GM19351 (cell line): ENCODE results near the gene TUBB4A.

Source experiments
- ATAC-seq: cut with Tn5 transposase; IDR thresholded peaks from one replicate; pipeline ENCODE4 v1.9.1; 2021; ENCODE audit warnings: mild to moderate bottlenecking, moderate library complexity; ENCODE audit not compliant: unreplicated experiment

Gene TUBB4A

GRCh38 chr19:6472713-6473112 lies 29.4 kb downstream of the TUBB4A start:
- no peak for ATAC-seq

DNA sequence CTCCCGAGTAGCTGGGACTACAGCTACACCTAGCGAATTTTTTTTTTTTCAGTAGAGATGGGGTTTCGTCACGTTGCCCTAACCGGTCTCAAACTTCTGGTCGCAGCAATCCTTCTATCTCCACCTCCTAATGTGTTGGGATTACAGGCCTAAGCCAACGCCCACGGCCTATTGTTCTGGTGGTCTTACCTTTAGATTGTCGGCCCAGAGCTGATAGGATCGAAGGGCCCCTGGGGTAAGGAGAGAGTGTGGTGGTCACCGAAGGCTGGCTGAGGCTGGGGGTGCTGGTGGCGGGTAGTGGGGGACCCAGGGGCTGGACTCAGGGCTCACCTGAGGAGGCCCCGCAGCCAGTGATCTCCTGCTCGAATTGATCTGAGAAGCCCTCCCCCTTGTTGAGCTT lies 31.0 kb downstream of the TUBB4A start:
- no peak for ATAC-seq

DNA sequence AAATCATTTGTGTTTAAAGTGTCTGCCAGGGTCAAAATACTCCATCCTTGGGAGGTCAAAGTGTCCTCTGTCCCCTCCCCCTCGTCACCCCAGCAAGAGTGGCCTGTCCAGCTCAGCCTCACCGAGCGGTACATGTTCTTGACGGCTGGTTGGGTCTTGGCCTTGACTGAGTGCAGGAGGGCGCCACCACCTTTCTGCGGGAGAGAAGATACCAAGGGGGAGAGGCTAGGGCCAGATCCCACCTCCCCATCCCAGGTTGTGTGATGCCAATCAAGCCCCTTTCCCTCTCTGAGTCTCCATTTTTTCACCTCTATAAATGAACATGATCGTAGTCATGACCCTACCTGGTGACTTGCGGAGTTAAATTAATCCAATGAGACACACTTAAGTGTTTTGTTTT lies 31.9 kb downstream of the TUBB4A start:
- no peak for ATAC-seq

DNA sequence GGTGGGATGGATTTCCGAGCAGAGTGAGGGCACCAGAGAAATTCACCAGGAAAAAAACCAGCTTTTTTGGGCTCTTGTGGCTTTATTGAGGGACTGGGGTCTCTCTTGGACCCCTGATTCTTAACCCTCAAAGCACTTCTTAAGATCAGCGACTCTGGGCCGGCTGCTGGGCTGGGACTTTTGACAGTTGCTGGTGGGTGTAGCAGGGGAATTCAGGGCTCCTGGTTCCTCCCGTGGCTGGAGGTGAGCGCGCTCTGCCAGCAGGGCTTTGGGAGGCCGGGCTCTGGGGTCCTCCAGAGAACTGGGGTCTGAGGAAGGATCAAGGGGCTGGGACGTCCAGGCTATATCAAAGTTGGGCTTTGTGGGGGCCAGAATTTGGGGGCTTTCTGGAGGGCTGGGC lies 34.7 kb downstream of the TUBB4A start:
- no peak for ATAC-seq

- no peak for ATAC-seq
Measured at GRCh38 chr19:6466526-6467248, 35.4 kb downstream of the TUBB4A start.

- ATAC-seq, result no peak
Measured at GRCh38 chr19:6465663-6466062, 36.4 kb downstream of the TUBB4A start.

- ATAC-seq, result no peak
Measured at GRCh38 chr19:6465006-6465405, 37.1 kb downstream of the TUBB4A start.

DNA sequence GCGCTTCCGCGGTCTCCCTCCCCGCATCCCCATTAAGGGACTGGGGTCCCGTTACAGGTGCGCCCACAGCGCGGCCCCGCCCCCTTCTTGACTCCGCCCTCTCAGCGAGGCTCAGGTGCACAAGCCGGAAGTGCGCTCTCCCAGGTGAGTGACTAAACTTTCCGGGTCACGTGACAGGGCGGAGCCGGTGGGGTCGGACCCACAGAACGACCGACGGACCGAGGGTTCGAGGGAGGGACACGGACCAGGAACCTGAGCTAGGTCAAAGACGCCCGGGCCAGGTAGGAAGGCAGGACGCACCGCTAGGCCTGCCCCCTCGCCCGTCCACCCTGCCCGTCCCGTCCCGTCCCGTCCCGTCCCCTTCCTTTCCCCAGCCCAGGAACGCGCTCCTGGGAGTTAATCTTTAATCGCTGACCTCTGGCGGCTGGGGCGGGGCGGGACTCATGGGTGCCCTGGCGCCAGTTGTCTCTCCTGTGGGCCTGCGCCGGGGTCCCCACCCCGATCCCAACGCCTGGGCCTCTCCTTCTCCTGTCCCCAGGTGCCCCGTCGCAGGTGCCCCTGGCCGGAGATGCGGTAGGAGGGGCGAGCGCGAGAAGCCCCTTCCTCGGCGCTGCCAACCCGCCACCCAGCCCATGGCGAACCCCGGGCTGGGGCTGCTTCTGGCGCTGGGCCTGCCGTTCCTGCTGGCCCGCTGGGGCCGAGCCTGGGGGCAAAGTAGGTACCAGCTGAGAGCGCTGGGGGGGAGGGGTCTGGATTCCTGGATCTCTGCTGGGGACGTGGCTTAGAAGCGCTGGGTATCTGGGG lies 37.8 kb downstream of the TUBB4A start, which contains the start of gene CRB3:
Gene CRB3, plus strand, starts transcription at position 202 of the 804 bp plus-strand sequence. Its CDS starts 431 bp downstream, at position 633.
- ATAC-seq, result no peak

DNA sequence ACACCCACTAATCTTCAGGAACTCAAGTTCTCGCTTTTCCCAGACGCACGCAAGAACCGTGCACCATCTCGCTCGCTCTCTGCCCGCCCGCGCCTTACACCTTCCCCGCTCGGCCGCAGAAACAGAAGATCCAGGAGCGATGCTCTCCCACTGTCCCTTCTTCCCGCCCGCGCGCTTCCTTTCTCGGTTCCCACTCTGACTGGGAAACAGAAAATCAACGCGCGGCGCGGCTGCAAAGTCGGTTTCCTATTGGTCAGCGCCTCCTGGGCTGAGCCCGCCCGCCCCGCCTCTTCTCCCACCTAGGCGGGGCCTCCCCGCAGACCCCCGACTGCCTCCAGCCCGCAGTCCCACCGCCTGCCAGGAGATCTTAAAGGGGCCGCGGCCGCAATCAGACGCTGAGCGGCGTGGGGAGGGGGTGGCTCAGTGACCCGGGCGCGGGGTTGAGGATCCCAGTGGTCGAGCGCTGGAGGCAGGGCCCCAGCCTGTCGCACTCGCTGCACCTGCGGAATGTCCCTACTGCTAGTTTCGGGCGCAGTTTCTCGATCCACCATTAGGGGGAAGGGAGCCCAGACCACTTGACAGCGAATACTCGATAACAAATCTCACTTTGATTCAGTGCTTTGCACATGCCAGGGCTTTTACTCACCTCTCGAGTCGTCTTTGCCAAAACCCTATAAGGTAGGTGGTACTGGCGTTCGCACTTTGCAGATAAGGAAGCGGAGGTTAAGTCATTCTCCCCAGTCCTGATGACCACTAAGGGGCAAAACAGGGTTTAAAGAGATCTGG lies 41.8 kb downstream of the TUBB4A start:
- peak; percentile 62 for ATAC-seq

DNA sequence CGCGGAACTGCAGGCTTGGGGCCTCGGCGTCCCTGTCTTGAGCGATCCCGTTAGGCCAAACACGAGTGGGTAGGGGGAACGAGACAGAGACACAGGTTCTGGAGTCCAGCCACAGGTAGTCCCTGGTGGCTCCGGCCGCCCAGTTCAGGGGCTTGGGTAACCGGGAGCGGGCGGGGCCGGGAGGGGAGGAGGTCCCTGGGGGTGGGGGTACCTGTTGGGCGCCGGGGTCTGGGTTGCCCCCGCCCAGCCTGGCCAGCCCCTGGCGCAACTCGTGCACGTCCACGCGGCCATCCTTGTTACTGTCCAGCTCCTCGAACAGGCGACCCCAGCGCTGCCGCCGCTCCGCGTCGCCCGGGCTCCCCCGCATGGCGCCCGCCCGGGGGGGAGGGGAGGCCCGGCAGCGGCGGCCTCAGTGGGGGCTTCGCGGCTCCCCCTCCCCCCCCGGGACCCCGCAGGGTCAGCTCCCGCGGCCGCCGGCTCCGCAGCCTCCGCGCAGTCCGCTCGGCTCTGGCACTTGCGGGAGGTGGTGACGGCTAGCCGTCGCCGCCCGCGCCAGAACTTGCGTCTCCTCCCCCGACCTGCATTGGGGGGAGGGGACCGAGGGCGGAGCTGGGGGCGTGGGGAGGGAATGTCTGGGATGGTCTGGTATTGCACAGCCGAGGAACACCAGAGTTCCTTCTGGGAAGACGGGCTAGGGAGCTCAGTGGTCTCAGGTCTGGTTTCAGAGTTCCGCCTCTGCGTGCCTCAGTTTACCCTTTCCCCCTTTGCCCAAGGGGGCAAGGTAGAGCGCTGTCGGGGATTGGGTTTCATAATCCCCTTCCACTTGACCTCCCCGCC lies 42.6 kb downstream of the TUBB4A start, which contains the start of gene SLC25A23:
Gene SLC25A23, minus strand, starts transcription at position 531 of the 837 bp plus-strand sequence. Its CDS starts 164 bp downstream, at position 367.
- peak; percentile 29 for ATAC-seq

GRCh38 chr19:6458695-6459261 lies 43.3 kb downstream of the TUBB4A start:
- ATAC-seq, result no peak

DNA sequence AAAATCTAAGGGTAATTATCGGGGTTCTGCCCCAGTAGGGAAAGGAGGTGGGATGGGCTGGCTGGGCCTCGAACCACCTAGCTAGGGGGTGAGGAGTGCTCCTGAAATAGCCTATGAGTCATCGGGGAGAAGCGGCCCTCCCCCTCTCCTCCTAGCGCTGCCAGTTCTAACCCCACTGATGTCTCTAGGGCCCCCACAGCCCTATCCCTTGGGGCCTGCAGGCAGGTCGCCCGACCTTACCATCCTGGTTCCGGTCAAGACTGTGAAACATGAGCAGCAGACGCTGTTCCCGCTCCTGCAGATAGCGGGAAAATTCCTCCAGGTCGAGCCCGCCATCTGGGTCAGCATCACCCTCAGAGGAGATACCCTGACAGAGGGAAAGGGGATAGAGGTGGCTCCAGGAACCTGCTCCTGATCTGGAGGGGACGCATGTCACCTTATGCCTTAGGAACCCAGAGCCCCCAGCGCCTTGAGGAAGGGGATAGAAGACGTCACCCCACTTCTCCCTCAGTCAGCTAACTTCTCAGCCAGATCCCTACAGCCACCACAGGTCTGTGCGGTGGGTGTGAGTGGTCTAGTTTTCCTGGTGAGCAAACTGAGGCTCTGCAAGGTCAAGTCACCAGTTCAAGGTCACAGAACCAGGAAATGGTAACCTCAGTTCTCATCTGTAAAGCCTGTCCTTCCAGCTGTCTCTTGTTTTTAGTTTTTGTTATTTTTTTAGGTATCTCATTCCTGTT lies 44.0 kb downstream of the TUBB4A start:
- ATAC-seq, result no peak

DNA sequence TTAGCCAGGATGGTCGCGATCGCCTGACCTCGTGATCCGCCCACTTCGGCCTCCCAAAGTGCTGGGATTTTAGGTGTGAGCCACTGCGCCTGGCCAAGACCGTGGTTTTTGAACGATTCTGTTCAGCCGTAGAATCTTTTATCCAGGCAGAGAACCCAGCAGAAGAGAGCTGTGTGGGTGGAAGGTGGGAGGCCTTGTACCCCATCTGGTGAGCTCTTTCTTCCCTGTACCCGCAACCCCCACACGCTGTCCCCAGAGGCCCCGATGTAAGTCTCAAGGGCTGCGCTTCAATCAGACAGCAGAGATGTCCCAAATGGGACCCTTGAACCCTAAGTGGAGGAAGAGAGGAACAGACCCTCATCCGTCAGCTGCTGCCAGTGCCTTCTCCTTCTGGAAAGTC lies 46.2 kb downstream of the TUBB4A start:
- no peak for ATAC-seq

GRCh38 chr19:6453951-6454565 lies 48.1 kb downstream of the TUBB4A start:
- ATAC-seq, result no peak

DNA sequence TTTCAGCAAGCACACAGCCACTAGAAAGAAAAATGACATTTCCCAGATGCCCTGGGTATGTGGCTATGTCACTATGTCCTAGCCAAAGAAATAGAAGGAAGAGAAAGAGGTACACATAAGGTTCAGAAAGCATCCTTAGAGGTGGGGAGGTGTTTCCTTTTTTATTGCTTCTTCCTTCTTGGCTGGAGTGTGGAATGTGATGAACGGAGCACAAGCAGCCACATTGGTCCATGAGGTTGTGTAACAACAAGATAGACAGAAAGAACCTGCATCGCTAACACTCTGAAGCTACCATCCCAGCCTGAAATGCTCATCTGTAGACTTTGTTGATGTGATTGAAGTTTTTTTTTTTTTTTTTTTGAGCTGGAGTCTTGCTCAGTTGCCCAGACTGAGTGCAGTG lies 49.2 kb downstream of the TUBB4A start:
- no peak for ATAC-seq

- ATAC-seq, result no peak
Measured at GRCh38 chr19:6452223-6452614, 49.9 kb downstream of the TUBB4A start.

GRCh38 chr19:6451583-6452222 lies 50.4 kb downstream of the TUBB4A start:
- ATAC-seq, result no peak

DNA sequence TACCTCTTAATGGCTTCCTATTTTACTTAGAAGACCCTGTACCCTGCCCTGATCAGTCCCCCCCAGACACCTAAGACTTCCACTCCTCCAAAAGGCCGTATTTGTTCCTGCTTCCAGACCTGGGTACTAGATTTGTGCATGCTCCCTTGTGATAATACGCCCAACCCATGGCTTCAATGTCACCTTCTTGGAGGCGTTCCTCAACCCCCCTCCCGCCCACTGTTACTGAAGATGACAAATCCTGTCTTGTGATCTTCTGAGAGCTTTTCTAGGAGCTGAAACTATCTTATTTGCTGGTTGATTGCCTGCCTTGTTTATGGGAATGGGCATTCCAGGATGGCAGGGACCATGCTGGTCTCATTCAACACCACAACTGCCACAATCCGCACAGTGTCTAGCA lies 51.9 kb downstream of the TUBB4A start:
- ATAC-seq, result no peak
